Measurements from ENCODE around the gene FAM149A.

Gene FAM149A

GRCh38 chr4:186104890-186105646 is 564 bp downstream of the FAM149A start:
- no peak overlapping the region for H3K27ac ChIP-seq (ENCODE audit: insufficient read depth, low read depth, low read length, poor library complexity, severe bottlenecking)
- H3K4me1 ChIP-seq (ENCODE audit: control insufficient read depth, insufficient read depth, low read length) = no peaks in the 10 kb centered on the region
- no peaks in the 10 kb centered on the region for H3K36me3 ChIP-seq (ENCODE audit: control insufficient read depth, insufficient read depth, low read length)
- 1% methylated on average over 83 of the region's 83 CpGs for WGBS, 2 experiments
- H3K4me3 ChIP-seq (ENCODE audit: insufficient read depth, low read depth, low read length) = peak overlapping the region; percentile 35
- H3K27me3 ChIP-seq (ENCODE audit: control insufficient read depth, insufficient read depth, low read length, poor library complexity, severe bottlenecking) = peaks cover 38% of the 10 kb centered on the region
- H3K9me3 ChIP-seq (ENCODE audit: control insufficient read depth, low read length) = no peaks in the 10 kb centered on the region

DNA sequence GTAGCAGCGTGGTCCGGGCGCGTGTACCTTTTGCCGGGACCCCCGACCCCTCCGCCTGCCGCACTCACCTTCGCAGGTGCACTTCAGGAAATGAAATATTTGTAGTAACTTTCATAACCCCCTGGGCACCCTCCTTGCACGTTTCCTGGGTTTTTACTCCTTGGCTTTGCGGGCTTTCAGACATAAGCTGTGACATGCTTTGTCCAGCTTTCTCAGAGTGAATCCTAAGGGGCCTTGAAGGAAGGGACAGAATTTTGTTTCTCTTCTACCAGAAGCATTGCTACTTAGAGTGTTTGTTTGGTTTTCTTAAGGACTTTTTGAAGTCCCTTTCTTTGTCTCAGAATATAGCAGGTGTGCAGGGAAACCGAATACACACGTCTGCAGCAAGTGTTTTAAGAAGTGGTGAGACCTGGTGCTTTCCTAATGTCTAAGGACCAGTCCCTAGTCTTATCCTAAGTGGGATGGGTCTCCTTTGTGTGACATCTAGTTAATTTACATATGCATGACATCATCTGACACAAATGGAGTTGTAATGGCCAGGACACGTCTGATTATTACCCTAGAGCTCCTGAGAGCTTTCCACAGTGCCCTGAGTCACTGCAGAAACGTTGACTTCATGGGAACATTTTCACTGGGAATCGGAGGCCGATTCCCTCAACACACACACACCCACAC is 1.3 kb downstream of the FAM149A start:
- 25 to 26% methylated on average over 16 to 17 of the region's 17 CpGs for WGBS, 2 experiments
- Histone ChIP-seq H3K4me1 (ENCODE audit: control insufficient read depth, insufficient read depth, low read length) (no peaks in the 10 kb centered on the region), H3K4me3 (ENCODE audit: insufficient read depth, low read depth, low read length) (peak overlapping the region; percentile 35), H3K36me3 (ENCODE audit: control insufficient read depth, insufficient read depth, low read length) (no peaks in the 10 kb centered on the region), H3K27me3 (ENCODE audit: control insufficient read depth, insufficient read depth, low read length, poor library complexity, severe bottlenecking) (peaks cover 38% of the 10 kb centered on the region), H3K27ac (ENCODE audit: insufficient read depth, low read depth, low read length, poor library complexity, severe bottlenecking) (no peak overlapping the region), H3K9me3 (ENCODE audit: control insufficient read depth, low read length) (no peaks in the 10 kb centered on the region)

DNA sequence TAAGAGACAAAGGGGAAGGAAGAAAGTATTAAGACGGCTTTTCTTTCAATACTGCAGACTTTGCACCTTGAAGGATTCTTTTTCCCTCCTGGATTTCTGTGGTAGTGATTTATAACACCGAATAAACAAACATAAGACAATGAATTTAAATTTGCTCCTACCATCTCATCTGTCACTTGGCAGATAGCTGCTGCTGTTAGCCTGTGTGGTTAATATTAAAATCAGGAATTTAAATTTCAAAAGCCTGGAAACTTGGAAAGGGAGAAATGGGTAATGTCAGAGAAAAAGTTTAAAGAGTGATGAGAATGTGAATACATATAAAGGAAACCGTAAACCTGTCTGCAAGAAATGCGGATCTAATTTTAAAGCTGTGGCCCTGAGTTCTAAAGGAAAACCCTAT is 3.4 kb downstream of the FAM149A start:
- WGBS, 2 experiments = 82 to 92% methylated on average over 2 to 4 of the region's 4 CpGs
- Histone ChIP-seq H3K27me3 (ENCODE audit: control insufficient read depth, insufficient read depth, low read length, poor library complexity, severe bottlenecking) (peaks cover 37% of the 10 kb centered on the region), H3K9me3 (ENCODE audit: control insufficient read depth, low read length) (no peaks in the 10 kb centered on the region), H3K27ac (ENCODE audit: insufficient read depth, low read depth, low read length, poor library complexity, severe bottlenecking) (no peak overlapping the region), H3K4me3 (ENCODE audit: insufficient read depth, low read depth, low read length) (no peak overlapping the region), H3K4me1 (ENCODE audit: control insufficient read depth, insufficient read depth, low read length) (no peaks in the 10 kb centered on the region), H3K36me3 (ENCODE audit: control insufficient read depth, insufficient read depth, low read length) (no peaks in the 10 kb centered on the region)

GRCh38 chr4:186108391-186108790 is 3.9 kb downstream of the FAM149A start:
- H3K4me3 ChIP-seq (ENCODE audit: insufficient read depth, low read depth, low read length) = no peak overlapping the region
- H3K27ac ChIP-seq (ENCODE audit: insufficient read depth, low read depth, low read length, poor library complexity, severe bottlenecking) = no peak overlapping the region
- no peaks in the 10 kb centered on the region for H3K36me3 ChIP-seq (ENCODE audit: control insufficient read depth, insufficient read depth, low read length)
- H3K9me3 ChIP-seq (ENCODE audit: control insufficient read depth, low read length) = no peaks in the 10 kb centered on the region
- 37 to 38% methylated on average over 3 of the region's 3 CpGs for WGBS, 2 experiments
- peaks cover 32% of the 10 kb centered on the region for H3K27me3 ChIP-seq (ENCODE audit: control insufficient read depth, insufficient read depth, low read length, poor library complexity, severe bottlenecking)
- no peaks in the 10 kb centered on the region for H3K4me1 ChIP-seq (ENCODE audit: control insufficient read depth, insufficient read depth, low read length)

DNA sequence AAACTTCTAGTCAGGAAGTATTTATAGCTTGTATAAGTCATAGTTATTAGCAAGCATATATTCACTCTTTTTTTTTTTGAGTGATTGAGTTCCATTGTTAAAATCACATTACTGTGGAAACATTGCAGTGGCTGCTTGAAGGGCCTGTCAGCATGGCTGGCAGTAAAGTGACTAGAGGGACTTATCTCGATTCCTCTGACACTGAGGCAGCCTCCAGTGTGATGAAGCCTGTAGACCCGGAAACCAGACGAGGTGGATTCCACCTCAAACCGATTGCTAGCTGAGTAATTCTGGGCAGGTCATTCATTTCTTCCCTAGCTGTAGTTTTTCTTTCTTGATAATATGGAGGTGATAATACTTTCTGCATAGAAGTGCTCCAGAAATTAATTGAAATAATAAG is 4.7 kb downstream of the FAM149A start:
- Histone ChIP-seq H3K36me3 (ENCODE audit: control insufficient read depth, insufficient read depth, low read length) (no peaks in the 10 kb centered on the region), H3K27me3 (ENCODE audit: control insufficient read depth, insufficient read depth, low read length, poor library complexity, severe bottlenecking) (peaks cover 24% of the 10 kb centered on the region), H3K4me3 (ENCODE audit: insufficient read depth, low read depth, low read length) (no peak overlapping the region), H3K9me3 (ENCODE audit: control insufficient read depth, low read length) (no peaks in the 10 kb centered on the region), H3K4me1 (ENCODE audit: control insufficient read depth, insufficient read depth, low read length) (no peaks in the 10 kb centered on the region), H3K27ac (ENCODE audit: insufficient read depth, low read depth, low read length, poor library complexity, severe bottlenecking) (no peak overlapping the region)
- 88 to 96% methylated on average over 4 of the region's 4 CpGs for WGBS, 2 experiments

DNA sequence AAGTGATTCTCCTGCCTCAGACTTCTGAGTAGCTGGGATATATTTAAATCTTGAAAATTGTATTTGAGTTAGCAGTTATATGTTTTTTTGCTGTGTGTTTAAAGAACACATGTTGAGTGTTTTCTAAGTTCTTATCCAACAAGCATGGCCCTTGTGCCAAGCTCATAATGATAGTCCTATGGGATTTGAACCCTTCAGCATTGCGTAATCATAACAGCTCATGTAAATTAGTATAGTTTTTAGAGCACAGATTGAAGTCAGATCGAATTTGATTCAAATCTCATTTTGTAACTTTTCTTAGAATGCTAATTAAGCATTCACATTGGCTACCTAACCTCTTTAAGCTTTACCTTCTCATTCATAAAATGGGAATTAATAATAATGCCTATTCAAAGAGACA is 12.2 kb downstream of the FAM149A start:
- peaks cover 4% of the 10 kb centered on the region for H3K4me1 ChIP-seq (ENCODE audit: control insufficient read depth, insufficient read depth, low read length)
- WGBS, 2 experiments = 94 to 100% methylated on average over 1 to 2 of the region's 2 CpGs
- H3K36me3 ChIP-seq (ENCODE audit: control insufficient read depth, insufficient read depth, low read length) = no peaks in the 10 kb centered on the region

DNA sequence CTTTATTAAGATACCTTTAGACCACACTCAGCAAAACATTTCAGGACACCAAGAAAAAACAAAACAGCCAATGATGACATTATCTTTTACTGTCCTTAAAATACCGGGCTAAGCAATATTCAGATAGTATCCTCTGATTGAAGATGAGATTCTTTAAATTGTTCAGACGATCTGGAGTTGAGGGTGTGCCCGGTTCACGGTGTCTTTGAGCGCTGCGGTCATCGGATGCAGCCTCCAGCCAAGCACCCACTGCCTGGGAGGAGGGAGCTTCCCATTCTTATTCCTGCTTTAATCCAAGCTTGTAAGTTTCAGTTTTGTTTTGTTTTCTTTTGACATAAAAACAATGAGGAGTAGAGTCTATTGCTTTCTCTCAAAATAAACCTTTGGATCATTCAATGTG is 14.1 kb downstream of the FAM149A start:
- 50 to 59% methylated on average over 7 of the region's 7 CpGs for WGBS, 2 experiments
- H3K9me3 ChIP-seq (ENCODE audit: control insufficient read depth, low read length) = no peaks in the 10 kb centered on the region
- no peak overlapping the region for H3K4me3 ChIP-seq (ENCODE audit: insufficient read depth, low read depth, low read length)
- H3K4me1 ChIP-seq (ENCODE audit: control insufficient read depth, insufficient read depth, low read length) = peaks cover 4% of the 10 kb centered on the region
- no peaks in the 10 kb centered on the region for H3K36me3 ChIP-seq (ENCODE audit: control insufficient read depth, insufficient read depth, low read length)
- no peaks in the 10 kb centered on the region for H3K27me3 ChIP-seq (ENCODE audit: control insufficient read depth, insufficient read depth, low read length, poor library complexity, severe bottlenecking)
- H3K27ac ChIP-seq (ENCODE audit: insufficient read depth, low read depth, low read length, poor library complexity, severe bottlenecking) = no peak overlapping the region

More for the DNA sequence above, 12.2 kb downstream of the FAM149A start:
- H3K9me3 ChIP-seq (ENCODE audit: control insufficient read depth, low read length) = no peaks in the 10 kb centered on the region
- no peak overlapping the region for H3K27ac ChIP-seq (ENCODE audit: insufficient read depth, low read depth, low read length, poor library complexity, severe bottlenecking)
- no peaks in the 10 kb centered on the region for H3K27me3 ChIP-seq (ENCODE audit: control insufficient read depth, insufficient read depth, low read length, poor library complexity, severe bottlenecking)
- no peak overlapping the region for H3K4me3 ChIP-seq (ENCODE audit: insufficient read depth, low read depth, low read length)

- 95 to 100% methylated on average over 2 of the region's 2 CpGs for WGBS, 2 experiments
- H3K4me3 ChIP-seq (ENCODE audit: insufficient read depth, low read depth, low read length) = no peak overlapping the region
- H3K27me3 ChIP-seq (ENCODE audit: control insufficient read depth, insufficient read depth, low read length, poor library complexity, severe bottlenecking) = no peaks in the 10 kb centered on the region
- H3K9me3 ChIP-seq (ENCODE audit: control insufficient read depth, low read length) = no peaks in the 10 kb centered on the region
- H3K36me3 ChIP-seq (ENCODE audit: control insufficient read depth, insufficient read depth, low read length) = no peaks in the 10 kb centered on the region
- no peak overlapping the region for H3K27ac ChIP-seq (ENCODE audit: insufficient read depth, low read depth, low read length, poor library complexity, severe bottlenecking)
- H3K4me1 ChIP-seq (ENCODE audit: control insufficient read depth, insufficient read depth, low read length) = peaks cover 4% of the 10 kb centered on the region
These were observed 16.6 kb downstream of the FAM149A start for GRCh38 chr4:186121057-186121456.

- WGBS, 2 experiments = 88 to 95% methylated on average over 3 of the region's 3 CpGs
- H3K36me3 ChIP-seq (ENCODE audit: control insufficient read depth, insufficient read depth, low read length) = no peaks in the 10 kb centered on the region
- no peak overlapping the region for H3K27ac ChIP-seq (ENCODE audit: insufficient read depth, low read depth, low read length, poor library complexity, severe bottlenecking)
- no peak overlapping the region for H3K4me3 ChIP-seq (ENCODE audit: insufficient read depth, low read depth, low read length)
- peaks cover 16% of the 10 kb centered on the region for H3K4me1 ChIP-seq (ENCODE audit: control insufficient read depth, insufficient read depth, low read length)
- H3K27me3 ChIP-seq (ENCODE audit: control insufficient read depth, insufficient read depth, low read length, poor library complexity, severe bottlenecking) = no peaks in the 10 kb centered on the region
- no peaks in the 10 kb centered on the region for H3K9me3 ChIP-seq (ENCODE audit: control insufficient read depth, low read length)
These were observed 24.3 kb downstream of the FAM149A start for GRCh38 chr4:186128842-186129241.

- Histone ChIP-seq H3K36me3 (ENCODE audit: control insufficient read depth, insufficient read depth, low read length) (no peaks in the 10 kb centered on the region), H3K4me3 (ENCODE audit: insufficient read depth, low read depth, low read length) (no peak overlapping the region), H3K9me3 (ENCODE audit: control insufficient read depth, low read length) (no peaks in the 10 kb centered on the region), H3K27me3 (ENCODE audit: control insufficient read depth, insufficient read depth, low read length, poor library complexity, severe bottlenecking) (no peaks in the 10 kb centered on the region), H3K27ac (ENCODE audit: insufficient read depth, low read depth, low read length, poor library complexity, severe bottlenecking) (no peak overlapping the region), H3K4me1 (ENCODE audit: control insufficient read depth, insufficient read depth, low read length) (peaks cover 16% of the 10 kb centered on the region)
- 86 to 90% methylated on average over 2 of the region's 2 CpGs for WGBS, 2 experiments
These were observed 27.4 kb downstream of the FAM149A start for GRCh38 chr4:186131935-186132334.

All from ectodermal cell (in vitro differentiated cells).